ENCODE data around the gene GRM4.

GRM4 gene

GRCh38 chr6:34029489-34030280 lies 116.2 kb downstream of the GRM4 start:
- H3K79me2 ChIP-seq (ENCODE audit: insufficient read depth, low read depth) = no peaks in the 10 kb centered on the region
- no peak for TF ChIP-seq CTCF (conservative IDR thresholded peaks at IDR 0.05; ENCODE audit: low read depth, low read length)
- no peak overlapping the region for H3K9ac ChIP-seq
- no peak overlapping the region for H3K4me2 ChIP-seq
- H3K27me3 ChIP-seq (ENCODE audit: insufficient read depth, low read depth) = peaks cover 65% of the 10 kb centered on the region
- H3K4me3 ChIP-seq (IDR thresholded peaks at IDR 0.05; ENCODE audit: insufficient read depth, low read depth, low read length) = no peak overlapping the region
- H3K36me3 ChIP-seq (ENCODE audit: insufficient read depth) = no peaks in the 10 kb centered on the region
- no peaks in the 10 kb centered on the region for H3K4me1 ChIP-seq (ENCODE audit: low read depth, poor library complexity, severe bottlenecking)
- no peaks in the 10 kb centered on the region for H4K20me1 ChIP-seq (ENCODE audit: insufficient read depth)
- H3K27ac ChIP-seq = no peak overlapping the region
- H2AFZ ChIP-seq (ENCODE audit: low read depth) = no peak overlapping the region

- Histone ChIP-seq H3K4me1 (ENCODE audit: low read depth, poor library complexity, severe bottlenecking) (no peaks in the 10 kb centered on the region), H2AFZ (ENCODE audit: low read depth) (no peak overlapping the region), H3K4me2 (no peak overlapping the region), H3K4me3 (IDR thresholded peaks at IDR 0.05; ENCODE audit: insufficient read depth, low read depth, low read length) (no peak overlapping the region), H4K20me1 (ENCODE audit: insufficient read depth) (no peaks in the 10 kb centered on the region), H3K79me2 (ENCODE audit: insufficient read depth, low read depth) (no peaks in the 10 kb centered on the region), H3K9ac (no peak overlapping the region), H3K27ac (no peak overlapping the region), H3K27me3 (ENCODE audit: insufficient read depth, low read depth) (peaks cover 70% of the 10 kb centered on the region), H3K36me3 (ENCODE audit: insufficient read depth) (no peaks in the 10 kb centered on the region)
- TF ChIP-seq CTCF (conservative IDR thresholded peaks at IDR 0.05; ENCODE audit: low read depth, low read length) = no peak
Observed at GRCh38 chr6:34028691-34029360, 117.1 kb downstream of the GRM4 start.

- no peaks in the 10 kb centered on the region for H3K4me1 ChIP-seq (ENCODE audit: low read depth, poor library complexity, severe bottlenecking)
- H3K4me3 ChIP-seq (IDR thresholded peaks at IDR 0.05; ENCODE audit: insufficient read depth, low read depth, low read length) = no peak overlapping the region
- no peak for TF ChIP-seq CTCF (conservative IDR thresholded peaks at IDR 0.05; ENCODE audit: low read depth, low read length)
- no peak overlapping the region for H3K4me2 ChIP-seq
- peaks cover 76% of the 10 kb centered on the region for H3K27me3 ChIP-seq (ENCODE audit: insufficient read depth, low read depth)
- no peaks in the 10 kb centered on the region for H3K36me3 ChIP-seq (ENCODE audit: insufficient read depth)
- no peak overlapping the region for H2AFZ ChIP-seq (ENCODE audit: low read depth)
- no peaks in the 10 kb centered on the region for H3K79me2 ChIP-seq (ENCODE audit: insufficient read depth, low read depth)
- no peak overlapping the region for H3K9ac ChIP-seq
- H4K20me1 ChIP-seq (ENCODE audit: insufficient read depth) = no peaks in the 10 kb centered on the region
- no peak overlapping the region for H3K27ac ChIP-seq
Observed at GRCh38 chr6:34027939-34028441, 117.9 kb downstream of the GRM4 start.

- H2AFZ ChIP-seq (ENCODE audit: low read depth) = no peak overlapping the region
- peaks cover 80% of the 10 kb centered on the region for H3K27me3 ChIP-seq (ENCODE audit: insufficient read depth, low read depth)
- H3K36me3 ChIP-seq (ENCODE audit: insufficient read depth) = no peaks in the 10 kb centered on the region
- no peak overlapping the region for H3K4me3 ChIP-seq (IDR thresholded peaks at IDR 0.05; ENCODE audit: insufficient read depth, low read depth, low read length)
- no peaks in the 10 kb centered on the region for H3K79me2 ChIP-seq (ENCODE audit: insufficient read depth, low read depth)
- no peak overlapping the region for H3K27ac ChIP-seq
- H3K4me2 ChIP-seq = no peak overlapping the region
- peak; percentile 69 for TF ChIP-seq CTCF (conservative IDR thresholded peaks at IDR 0.05; ENCODE audit: low read depth, low read length)
- no peaks in the 10 kb centered on the region for H4K20me1 ChIP-seq (ENCODE audit: insufficient read depth)
- H3K4me1 ChIP-seq (ENCODE audit: low read depth, poor library complexity, severe bottlenecking) = no peaks in the 10 kb centered on the region
- H3K9ac ChIP-seq = no peak overlapping the region
Observed at GRCh38 chr6:34027445-34027936, 118.4 kb downstream of the GRM4 start.
